NCI-H1048 (cell line): ENCODE data around the gene ITGA6.

ENCODE experiments used
- DNase-seq: peaks from one replicate; lab custom pipeline; 2025; lab: John Stamatoyannopoulos, UW

Gene ITGA6

DNA sequence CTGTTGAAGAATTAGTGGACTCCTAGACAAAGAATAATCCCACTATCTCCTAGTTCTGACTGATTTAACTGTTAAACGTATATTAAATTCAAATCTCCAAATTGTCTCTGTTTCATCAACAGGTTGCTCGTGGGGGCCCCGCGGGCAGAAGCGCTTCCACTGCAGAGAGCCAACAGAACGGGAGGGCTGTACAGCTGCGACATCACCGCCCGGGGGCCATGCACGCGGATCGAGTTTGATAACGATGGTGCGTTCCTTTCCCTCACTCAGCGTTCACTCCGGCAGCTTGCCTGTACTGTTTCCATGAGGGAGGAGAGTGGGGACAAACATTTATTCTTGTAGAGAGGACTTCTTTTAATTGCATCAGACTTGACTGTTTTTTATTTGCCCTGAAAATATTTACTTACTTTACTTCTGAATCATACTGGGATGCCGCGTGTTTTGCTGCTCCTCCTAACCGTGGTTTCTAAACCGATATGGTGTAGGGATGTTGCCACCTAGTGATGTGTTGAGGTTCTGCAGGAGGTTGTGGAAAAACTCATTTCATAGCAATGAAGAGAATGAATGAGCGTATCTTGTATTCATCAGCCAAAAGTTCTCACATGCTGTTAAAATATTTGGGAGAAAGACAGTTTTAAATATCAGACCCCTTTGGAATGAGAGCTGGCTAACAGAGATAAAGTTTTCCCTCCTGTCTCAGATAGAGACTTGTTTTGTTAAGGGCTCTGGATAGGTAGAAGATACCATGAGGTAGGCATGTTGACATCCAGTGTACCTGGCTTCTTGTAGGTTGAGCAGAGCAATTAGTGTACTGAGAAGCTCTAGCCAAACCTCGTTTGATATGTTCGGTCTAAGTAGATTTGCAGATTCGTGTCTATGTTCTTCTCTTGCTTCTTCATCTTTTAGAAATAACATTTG, 38.3 kb downstream of the ITGA6 start:
- DNase-seq = peak; percentile 11

DNA sequence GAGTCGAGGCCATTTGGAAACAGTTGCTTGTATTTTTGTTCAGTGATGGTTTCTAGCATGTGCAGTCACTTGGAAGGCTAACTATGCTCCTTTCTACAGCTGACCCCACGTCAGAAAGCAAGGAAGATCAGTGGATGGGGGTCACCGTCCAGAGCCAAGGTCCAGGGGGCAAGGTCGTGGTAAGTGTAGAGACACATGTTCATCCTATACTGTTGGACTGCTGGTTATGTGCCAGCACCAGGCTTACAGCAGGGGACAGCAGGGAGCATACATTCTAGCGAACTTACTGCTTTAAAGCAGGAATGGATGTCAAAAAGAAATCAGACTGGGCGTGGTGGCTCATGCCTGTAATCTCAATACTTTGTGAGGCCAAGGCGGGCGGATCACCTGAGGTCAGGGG, 40.0 kb downstream of the ITGA6 start:
- no peak for DNase-seq

DNA sequence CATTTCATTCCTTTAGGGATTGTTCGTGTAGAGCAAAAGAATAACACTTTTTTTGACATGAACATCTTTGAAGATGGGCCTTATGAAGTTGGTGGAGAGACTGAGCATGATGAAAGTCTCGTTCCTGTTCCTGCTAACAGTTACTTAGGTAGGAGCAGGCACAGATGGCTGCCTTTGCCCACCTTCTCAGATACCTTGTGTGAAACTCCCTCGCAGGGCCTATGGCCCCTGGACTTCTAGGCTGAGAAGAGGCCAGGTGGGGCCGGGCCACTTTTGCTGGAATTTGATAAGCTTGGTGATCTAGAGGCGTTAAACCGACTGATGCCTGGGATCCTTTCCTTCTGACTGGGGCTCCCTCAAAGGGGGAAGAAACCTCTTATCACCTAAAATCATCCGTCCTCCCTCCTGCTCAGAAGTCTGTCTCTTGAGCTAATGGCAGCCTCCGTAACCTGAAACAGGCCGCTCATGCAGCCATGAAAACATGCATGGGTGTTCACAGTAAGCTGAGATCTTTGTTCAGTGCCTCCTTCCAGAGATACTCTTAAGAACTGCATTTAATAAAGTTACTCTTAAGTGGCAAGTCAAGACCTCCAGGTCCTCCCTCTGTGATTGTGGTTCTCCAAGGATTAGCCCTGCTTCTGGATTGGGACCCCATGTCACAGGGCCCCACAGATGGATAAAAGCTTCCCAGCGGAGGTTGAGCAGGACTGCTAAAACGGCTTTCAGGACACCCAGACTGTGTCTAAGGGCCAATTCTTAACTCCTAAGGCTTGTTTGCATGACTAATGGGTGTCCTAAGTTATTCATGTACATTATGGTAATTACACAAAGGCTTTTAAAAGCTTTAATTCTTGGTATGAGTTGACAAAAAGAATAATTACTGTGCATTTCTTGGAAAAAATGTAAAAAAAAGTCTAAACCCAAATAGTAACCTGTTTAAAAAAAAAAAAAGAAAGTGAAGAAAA, 43.9 kb downstream of the ITGA6 start:
- DNase-seq = no peak

- no peak for DNase-seq
These were observed 45.2 kb downstream of the ITGA6 start for GRCh38 chr2:172472446-172473033.

- DNase-seq = no peak
These were observed 45.8 kb downstream of the ITGA6 start for GRCh38 chr2:172473167-172473566.

GRCh38 chr2:172478353-172478752, 51.0 kb downstream of the ITGA6 start:
- DNase-seq = no peak

- no peak for DNase-seq
These were observed 53.2 kb downstream of the ITGA6 start for GRCh38 chr2:172480301-172481218.

DNA sequence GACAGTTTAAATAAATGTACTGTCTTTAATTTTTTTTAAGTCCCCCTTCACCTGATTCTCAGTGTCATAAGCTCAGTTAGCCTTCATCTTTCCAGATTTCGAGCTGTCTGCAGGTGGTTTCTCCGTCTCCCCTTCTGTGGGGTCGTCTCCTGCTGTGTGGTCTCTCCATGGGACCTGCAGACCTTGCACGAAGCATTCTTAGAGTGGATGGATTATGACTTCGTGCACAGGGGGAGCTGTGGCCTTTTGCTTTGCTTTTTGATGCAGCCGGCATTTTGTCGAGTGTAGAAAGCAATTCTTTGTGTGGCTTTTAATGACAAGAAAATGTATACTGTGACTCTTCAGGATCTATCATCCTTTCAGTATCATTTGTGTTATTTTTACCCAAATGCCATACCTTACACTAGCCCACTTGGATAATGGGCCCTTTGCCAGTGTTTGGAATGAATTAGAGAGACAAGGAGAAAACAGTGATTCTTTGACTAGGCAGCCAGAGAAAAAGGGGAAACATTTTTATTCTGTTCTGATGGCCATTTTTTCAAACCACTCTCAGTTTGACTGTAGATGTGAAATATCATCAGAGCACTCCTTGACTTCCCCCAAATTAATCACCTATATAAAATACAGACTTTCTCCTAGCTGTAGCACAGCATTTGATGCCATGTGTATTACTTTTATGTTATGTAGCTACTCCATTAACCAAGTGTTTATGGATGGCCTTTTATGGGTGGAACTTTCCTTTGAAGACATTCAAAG, 54.3 kb downstream of the ITGA6 start:
- DNase-seq = no peak

GRCh38 chr2:172484253-172484652, 56.9 kb downstream of the ITGA6 start:
- DNase-seq = no peak

DNA sequence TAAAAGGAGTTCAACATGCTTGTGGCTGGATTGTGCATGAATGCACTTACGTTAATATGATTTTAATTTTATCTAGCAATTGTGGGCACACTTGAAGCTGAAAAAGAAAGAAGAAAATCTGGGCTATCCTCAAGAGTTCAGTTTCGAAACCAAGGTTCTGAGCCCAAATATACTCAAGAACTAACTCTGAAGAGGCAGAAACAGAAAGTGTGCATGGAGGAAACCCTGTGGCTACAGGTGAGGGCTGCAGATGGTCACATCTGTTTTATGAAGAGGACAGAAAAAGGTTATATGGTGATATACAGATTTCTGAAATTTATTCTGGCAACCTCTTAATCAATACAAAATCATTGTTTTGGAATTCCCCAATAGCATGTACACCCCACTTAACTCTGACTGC, 57.3 kb downstream of the ITGA6 start:
- no peak for DNase-seq

GRCh38 chr2:172488556-172488955, 61.2 kb downstream of the ITGA6 start:
- no peak for DNase-seq

- no peak for DNase-seq
These were observed 62.3 kb downstream of the ITGA6 start for GRCh38 chr2:172489681-172490080.

- no peak for DNase-seq
These were observed 68.8 kb downstream of the ITGA6 start for GRCh38 chr2:172496160-172496608.

GRCh38 chr2:172507199-172507598, 79.8 kb downstream of the ITGA6 start:
- DNase-seq = no peak

- DNase-seq = no peak
These were observed 82.7 kb downstream of the ITGA6 start for GRCh38 chr2:172510088-172510487.

- DNase-seq = no peak
These were observed 83.2 kb downstream of the ITGA6 start for GRCh38 chr2:172510548-172510947.

GRCh38 chr2:172512810-172513523, 85.6 kb downstream of the ITGA6 start:
- DNase-seq = no peak

- DNase-seq = no peak
These were observed 86.1 kb downstream of the ITGA6 start for GRCh38 chr2:172513524-172513900.

DNA sequence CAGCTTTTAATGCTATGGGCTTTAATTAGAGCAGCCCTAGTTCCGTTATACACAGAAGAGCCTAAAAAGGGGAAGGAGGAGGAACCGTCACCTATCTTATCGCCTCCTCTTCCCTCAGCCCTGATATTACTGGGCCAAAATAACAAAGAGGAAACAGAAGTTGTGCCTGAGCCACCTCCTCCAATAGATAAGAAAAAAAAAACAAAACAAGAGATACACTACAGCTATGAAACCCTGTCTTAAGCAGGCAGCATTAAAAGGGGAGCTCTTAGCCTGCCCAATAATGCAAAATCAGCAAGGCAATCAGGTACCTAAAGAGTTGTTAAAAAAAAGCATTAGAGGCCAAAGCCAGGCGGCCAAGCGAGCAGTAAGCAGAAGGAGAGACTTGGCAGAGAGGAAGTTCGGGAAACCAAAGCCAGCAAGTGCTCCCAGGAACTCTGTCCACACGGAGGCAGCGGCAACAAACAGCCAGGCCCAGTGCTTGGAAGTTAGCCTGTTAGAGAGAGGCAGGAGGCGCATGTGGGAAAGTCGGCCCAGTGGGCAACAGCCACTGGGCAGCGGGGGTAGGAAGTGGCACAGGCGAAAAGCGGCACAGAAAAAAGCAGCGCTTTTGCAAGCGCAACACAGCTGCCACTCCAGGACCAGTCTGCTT, 86.7 kb downstream of the ITGA6 start:
- no peak for DNase-seq
